ENCODE results near the gene RFC2.
A peak's percentile ranks its signal among the peaks of the same experiment; 100 is the strongest.
"Not testable (repeated sequence)": the region's sequence is repeated elsewhere in the genome, so short reads cannot be mapped to it uniquely, and the experiment has no call there.

Gene RFC2

GRCh38 chr7:74216361-74216761, 37.8 kb downstream of the RFC2 start:
- no peak for DNase-seq

GRCh38 chr7:74215921-74216320, 38.3 kb downstream of the RFC2 start:
- no peak for DNase-seq

GRCh38 chr7:74214816-74215630, 39.2 kb downstream of the RFC2 start:
- DNase-seq = no peak

GRCh38 chr7:74212661-74213060, 41.5 kb downstream of the RFC2 start:
- DNase-seq = no peak

DNA sequence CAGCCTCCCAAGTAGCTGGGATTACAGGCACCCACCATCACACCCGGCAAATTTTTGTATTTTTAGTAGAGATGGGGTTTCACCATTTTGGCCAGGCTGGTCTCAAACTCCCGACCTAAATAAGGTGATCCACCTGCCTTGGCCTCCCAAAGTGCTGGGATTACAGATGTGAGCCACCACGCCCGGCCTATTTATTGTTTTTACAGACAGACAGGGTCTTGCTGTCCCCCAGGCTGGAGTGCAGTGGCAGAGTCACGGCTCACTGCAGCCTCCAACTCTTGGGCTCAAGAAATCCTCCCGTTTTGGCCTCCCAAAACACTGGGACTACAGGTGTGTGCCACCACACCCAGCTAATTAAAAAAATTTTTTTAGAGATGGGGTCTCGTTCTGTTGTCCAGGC, 46.0 kb downstream of the RFC2 start:
- not testable (repeated sequence) for DNase-seq

- no peak for DNase-seq
These were observed 46.6 kb downstream of the RFC2 start for GRCh38 chr7:74207586-74207985.

GRCh38 chr7:74206589-74207120, 47.5 kb downstream of the RFC2 start:
- DNase-seq = peak; percentile 48 to 83 (median 68)

- DNase-seq = not testable (repeated sequence)
These were observed 48.1 kb downstream of the RFC2 start for GRCh38 chr7:74206052-74206451.

GRCh38 chr7:74203956-74204618, 50.1 kb downstream of the RFC2 start:
- DNase-seq = no peak

- peak in 1 of 6 experiments; percentile 23 for DNase-seq
These were observed 51.2 kb downstream of the RFC2 start for GRCh38 chr7:74202841-74203556.

- DNase-seq = no peak
These were observed 54.4 kb downstream of the RFC2 start for GRCh38 chr7:74199551-74200355.

DNA sequence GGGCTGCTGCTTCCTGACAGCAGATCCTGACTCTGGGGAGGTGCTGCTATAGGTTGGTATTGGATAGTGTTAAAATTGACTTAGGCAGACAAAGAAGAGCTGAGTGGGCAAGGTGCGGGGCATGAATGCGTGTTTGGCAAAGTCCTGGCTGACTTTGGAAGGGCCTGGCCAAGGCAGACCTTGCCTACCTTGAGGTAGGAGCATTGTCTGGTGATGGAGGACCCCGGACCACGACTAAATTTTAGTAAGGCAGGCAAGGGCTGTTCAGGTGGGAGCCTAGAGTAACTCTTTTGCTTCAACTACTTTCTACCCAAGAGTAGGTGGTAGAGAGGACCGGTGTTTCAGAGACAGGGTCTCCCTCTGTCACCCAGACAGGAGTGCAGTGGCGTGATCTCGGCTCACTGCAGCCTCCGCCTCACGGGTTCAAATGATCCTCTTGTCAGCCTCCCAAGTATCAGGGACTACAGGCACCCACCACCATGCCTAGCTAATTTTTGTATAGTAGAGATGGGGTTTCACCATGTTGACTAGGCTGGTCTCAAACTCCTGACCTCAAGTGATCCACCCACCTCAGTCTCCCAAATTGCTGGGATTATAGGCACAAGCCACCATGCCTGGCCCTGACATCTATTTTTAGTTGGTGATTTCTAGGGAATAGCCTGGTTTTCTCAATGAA, 56.6 kb downstream of the RFC2 start:
- no peak for DNase-seq

DNA sequence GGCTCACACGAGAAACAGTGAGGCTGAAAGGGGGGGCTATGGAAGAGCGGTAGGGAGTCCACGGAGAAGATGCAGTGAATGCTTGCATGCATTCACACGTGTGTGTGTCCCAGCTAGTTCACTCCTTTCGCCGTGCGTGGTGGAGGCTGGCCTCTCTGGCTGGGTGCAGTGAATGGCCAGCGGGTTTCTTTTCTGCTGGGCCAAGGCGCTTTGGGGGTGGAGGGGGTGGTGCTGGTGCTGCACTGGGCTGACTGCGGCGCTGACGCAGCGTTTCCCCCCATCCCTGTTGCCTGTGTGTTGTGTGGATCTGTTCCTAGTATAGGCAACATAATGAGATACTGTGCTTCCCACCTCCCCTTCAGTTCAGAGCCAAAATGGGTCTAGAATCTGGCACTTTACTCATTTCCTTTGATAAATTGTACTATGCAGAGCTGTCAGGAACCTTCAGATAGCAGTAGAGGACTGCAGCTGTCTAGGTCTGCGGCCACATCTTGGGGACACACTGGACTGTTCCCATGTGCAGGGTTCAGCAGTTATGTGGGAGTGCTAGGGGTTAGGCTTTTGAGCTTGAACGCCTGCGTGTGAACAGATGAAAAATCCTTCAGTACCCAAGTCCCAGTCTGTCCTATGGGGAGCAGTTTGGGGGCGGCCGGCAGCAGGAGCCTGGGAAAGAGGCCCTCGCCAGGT, 58.1 kb downstream of the RFC2 start:
- not testable (repeated sequence) for DNase-seq

DNA sequence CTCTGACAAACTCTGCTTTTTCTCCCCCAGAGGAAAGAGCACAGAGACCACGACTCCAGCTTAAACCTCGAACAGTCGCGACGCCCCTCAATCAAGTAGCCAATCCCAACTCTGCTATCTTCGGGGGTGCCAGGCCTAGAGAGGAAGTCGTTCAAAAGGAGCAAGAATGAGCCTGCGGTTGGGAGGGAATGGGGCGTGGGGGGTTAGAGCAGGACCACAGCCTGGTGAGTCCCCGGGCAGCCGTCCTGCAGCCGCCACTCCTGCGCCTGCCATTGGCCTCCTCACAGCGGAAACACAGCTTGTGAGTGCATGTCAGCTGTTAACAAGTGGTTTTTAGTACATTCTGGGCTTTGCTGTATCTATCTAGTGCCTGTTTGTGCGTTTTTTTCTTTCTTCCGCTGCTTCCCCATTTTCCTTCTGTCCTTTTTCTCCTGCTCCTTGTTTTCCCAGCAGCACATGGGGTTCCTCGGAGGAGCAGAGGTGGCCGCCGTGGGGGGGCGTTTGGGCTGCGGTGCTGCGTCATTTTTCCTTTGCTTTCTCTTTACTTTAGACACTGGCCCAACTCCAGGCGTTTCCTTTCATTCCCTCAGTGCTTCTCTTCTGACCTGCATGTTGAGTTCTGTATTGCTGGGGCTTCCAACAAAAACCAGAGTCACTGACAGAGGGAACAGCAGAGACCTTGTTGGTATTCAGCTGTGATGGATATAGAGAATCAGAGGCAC, 58.9 kb downstream of the RFC2 start:
- DNase-seq = not testable (repeated sequence)

- DNase-seq = no peak
These were observed 59.5 kb downstream of the RFC2 start for GRCh38 chr7:74194686-74195085.

DNA sequence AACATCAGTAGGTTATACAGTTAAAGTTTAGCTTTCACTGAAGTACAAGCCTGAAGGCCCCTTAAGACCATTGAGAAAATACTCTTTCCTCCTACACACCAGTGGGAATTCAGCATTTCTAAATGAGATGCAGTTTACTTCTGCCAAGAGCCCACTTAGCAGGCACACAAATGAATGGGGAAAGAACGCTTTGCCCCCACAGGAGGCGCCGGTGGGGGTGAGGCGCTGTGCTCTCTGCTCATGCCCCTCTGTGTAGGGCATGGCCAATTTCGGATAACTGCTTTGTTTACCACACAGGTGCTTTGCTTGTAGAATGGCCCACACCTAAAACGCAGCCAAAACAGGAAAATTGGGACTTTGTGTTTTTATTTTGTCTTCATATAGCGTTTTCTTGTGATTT, 60.3 kb downstream of the RFC2 start:
- no peak for DNase-seq

- DNase-seq = no peak
These were observed 61.1 kb downstream of the RFC2 start for GRCh38 chr7:74193054-74193453.

DNA sequence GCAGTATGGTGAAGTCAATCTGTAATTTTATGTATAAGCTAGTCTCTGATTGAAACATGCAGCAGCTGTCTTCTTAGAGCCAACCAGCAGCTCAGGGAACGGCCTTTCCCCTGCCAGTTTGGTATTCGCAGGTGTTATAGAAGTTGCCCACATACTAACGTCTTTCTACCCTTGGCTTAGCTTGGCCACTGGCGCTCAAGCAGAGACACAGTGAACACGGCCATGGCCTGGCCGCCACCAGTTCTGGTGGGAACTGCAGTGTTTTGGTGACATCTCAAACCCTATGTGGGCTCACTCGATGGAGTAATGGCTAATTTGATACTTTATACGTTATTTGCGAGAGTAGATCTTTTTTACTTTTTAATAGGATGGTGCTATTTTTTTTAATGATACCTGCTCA, 63.0 kb downstream of the RFC2 start:
- no peak for DNase-seq

DNA sequence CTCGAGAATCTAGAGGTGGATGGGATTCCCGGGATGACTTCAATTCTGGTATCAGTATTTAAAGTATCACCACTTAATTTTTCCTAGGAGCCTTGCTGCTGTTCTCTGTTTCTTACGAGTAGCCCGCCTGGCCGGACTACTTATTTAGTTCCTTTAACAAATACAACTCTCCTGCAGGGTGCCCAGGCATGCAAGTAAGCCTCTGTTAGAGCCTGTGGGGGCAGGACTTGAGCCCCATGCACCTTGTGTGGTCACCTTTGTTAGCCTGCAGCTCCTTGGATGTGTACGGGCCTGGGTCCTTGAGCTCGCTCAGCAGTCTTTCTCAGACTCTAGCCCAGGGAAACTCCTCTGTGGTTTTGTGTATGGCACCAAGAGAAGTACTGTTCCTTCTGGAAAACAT, 63.9 kb downstream of the RFC2 start:
- DNase-seq = no peak

DNA sequence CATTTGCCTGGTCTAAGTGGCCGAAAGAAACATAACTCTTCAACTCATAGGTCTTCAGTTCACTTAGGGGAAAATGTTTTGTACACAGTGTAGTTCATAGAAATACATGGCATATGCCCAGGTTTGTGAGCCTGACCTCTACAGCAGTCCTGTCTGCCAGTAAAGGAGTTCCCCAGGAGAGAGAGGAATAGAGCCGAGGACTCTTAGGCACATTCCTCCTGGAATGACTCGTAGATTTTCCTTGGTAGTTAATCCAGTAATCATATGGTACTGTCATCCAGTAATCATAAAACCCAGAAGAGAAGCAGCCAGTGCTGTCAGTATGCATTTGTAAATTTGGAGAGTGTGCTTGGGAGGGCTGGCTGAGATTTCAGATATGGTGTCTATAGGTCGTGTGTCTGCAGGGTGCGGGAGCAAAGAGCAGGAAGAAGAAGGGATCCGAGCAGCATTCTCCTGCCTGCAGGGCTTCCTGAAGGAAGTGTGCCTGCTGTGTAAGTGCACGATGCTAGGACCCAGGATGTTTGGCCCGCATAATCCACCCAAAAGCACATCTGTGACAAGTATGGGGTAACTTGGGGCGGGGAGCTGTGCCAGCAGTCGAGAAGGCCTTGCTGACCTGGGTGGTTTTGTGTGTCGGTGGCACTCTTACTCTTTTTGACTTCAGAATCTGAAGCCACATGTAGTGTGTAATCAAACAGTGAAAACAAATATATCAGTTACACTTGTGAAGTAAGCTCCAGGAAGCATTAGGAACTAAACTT, 66.1 kb downstream of the RFC2 start:
- DNase-seq = no peak

All from stimulated activated naive CD4-positive, alpha-beta T cell (primary cell).